Frontal cortex (tissue), 4 donors: ENCODE data around the gene GJB4. TPM values are rescaled to one million over a fixed set of nuclear protein-coding genes. Genes with fewer than 3 reads are reported as not detected.
"Not testable (repeated sequence)": the region's sequence is repeated elsewhere in the genome, so short reads cannot be mapped to it uniquely, and the experiment has no call there.

Experiments used
- DNase-seq, 2 donors: peaks; one replicate each; pipeline ENCODE4 v3.0.0; 2012; ENCODE audit warnings: low spot score in 2 of 2
- FAIRE-seq: peaks from 2 replicates; lab custom pipeline; 2012; peaks lifted over from hg19 to GRCh38; lab: Jason Lieb, UNC
- total RNA-seq: library from RNA; depleted of rRNA; stranded (reverse); fragments of >200 nt; gene quantifications from one replicate; pipeline ENCODE4 v1.2.3, GENCODE V29; 2014
- donor health status: control.
- donor health status: control.
- donor health status: control.

Gene GJB4
- total RNA-seq, 1 donor from 2014 or later, result not detected

DNA sequence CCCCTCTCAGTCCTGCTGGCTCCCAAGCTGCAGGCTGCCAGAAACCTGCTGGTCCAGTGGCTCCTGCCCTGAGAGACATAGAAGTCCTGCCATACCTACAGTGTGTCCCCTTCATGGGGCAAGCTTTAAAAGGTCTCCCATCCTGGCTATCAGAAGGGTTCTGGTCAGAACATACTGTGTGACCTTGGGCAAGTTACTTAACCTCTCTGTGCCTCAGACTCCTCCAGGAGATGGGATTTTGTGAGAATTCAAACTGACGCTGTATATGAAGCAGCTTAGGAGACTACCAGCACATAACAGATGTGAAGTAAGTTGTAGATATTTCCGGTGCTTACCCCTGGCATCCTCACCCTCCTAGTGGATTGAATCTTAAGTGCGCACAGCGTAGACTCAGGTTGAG lies 13.4 kb upstream of the GJB4 start:
- FAIRE-seq (no peak), DNase-seq (no peak)

DNA sequence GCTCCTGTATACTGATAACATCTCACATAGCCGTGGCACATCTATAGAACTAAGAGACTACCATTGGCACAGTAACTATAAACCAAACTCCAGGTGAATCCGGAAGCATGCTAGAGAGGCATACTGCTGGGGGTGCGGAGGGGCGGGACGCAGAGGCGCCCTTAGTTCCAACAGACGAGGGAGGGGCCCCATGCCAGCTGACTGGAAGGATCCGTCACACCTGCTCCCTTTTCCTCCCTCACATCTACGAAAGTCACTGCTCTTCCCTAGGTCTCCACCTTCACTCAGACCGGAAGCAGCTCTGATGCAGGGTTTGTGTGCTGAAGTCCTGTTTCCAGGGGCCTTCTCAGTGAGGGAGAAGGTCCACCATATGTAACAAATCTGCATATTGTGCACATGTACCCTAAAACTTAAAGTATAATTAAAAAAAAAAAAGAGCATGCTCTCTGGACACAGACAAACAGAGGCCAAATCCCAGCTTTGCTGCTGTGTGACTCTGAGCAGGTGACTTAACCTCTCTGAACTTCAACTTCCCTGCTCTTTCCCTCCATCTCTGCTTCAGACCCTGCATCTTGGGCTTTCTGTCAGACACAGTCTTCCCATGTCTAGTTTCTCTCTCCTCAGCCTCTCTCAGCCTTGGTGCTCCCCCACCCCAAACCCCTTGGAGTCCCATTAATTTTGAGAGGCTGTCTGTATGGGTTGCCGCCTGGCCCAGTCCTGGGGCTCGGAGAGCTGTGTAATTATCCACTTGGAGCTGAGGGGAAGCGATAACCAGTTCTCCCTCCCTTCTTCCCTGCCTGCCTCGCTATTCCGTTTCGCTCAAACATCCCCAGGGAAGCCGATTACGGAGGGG lies 12.5 kb upstream of the GJB4 start:
- FAIRE-seq (no peak), DNase-seq (no peak)

DNA sequence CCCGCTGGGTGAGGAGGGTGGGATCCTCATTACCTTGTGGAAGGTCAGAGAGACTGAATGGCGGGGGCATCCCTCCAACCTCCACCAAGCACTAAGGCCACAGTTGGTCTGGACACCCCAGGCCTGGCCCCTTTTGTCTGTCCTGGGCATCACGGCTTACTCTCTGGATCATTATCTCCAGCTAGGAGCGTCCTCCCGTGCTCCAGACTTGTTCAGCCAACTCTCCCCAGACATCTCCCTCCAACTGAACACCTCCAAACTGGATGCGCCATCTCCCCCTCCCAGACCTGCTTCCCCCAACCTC lies 11.9 kb upstream of the GJB4 start:
- FAIRE-seq (no peak), DNase-seq (no peak)

DNA sequence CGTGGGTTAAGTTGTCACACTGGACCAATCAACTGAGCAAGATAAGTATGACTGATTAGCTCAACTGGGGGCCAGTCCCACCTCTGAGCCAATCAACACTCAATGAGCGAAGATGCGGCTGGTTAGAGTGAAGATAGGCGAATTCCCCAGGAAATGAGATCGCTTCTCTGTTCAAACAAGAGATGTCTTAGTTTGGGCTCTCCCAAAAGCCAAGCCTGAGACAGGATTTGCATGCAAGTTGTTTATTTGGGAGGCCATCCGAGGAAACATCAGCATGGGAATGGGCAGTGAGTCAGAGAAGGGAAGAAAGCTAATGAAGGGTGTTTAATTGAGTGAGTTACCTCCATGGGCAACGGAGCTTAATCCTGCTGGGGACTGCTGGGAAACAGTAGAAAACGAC lies 9.5 kb upstream of the GJB4 start:
- FAIRE-seq (no peak), DNase-seq (no peak)

DNA sequence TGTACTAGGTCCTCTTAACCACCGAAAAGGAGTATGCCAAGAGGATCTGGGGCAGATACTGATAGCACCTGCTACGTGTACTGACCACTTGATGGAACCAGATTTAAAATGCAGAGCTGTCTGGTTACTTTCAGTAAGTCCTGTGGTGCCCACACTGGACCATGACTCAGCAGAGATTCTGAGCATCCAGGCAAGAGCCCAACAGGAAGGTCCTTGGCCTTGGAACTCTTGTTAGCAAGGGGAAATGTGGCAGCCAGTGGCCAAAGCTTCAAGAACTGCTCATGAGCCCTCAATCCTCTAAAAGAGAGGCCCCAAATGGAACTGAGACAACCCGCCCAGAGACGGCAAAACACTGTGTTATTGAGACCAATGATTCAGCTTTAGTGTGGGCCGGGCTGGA lies 8.9 kb upstream of the GJB4 start:
- no peak for FAIRE-seq
- DNase-seq, result no peak

DNA sequence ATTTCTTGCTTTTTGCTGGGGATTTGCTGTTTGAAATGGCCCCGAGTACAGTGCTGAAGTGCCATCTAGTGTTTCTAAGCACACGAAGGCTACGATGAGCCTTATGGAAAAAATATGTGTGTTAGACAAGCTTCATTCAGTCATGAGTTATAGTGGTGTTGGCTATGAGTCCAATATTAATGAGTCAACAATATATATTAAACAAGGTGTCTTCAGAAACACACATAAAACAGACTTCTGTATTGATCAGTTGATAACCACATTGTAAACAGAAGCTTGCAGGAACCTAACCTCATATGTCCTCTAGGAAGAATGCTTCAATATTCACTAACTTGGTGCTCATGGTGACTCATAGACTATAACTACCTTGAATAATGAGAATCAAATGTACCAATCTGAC lies 6.4 kb upstream of the GJB4 start:
- FAIRE-seq, result no peak
- DNase-seq, result no peak

DNA sequence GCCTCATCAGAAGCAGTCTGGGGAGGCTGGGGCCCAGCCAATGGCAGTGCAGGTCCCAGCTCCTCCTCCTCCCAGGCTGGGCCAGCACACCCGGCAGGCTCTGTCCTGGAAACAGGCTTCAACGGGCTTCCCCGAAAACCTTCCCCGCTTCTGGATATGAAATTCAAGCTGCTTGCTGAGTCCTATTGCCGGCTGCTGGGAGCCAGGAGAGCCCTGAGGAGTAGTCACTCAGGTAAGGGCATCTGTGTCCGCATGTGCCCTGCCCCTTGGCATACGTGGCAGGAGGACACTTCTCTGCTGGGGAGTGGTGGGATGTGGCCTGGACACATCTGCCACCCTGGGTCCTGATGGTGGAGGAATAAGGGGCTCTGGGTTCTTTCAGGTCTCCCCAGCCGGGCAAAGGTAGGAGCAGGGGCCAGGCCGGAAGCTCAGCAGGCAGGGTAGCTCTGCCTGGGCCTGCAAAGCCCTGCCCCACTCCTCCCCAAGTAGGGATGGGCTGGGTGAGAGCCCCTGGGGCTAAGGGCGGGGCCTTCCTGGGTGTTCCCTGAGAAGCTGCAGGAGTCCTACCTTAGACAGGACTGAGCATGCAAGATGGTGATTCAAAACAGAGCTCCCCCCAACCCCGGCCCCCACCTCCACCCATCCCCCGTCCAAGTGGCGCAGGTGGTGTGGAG lies 4.4 kb upstream of the GJB4 start, which contains the start of gene GJB5:
Gene GJB5, plus strand, starts transcription at position 84 of the 674 bp plus-strand sequence. CDS start 2,284 bp downstream, outside the sequence.
- FAIRE-seq (no peak), DNase-seq (no peak)

DNA sequence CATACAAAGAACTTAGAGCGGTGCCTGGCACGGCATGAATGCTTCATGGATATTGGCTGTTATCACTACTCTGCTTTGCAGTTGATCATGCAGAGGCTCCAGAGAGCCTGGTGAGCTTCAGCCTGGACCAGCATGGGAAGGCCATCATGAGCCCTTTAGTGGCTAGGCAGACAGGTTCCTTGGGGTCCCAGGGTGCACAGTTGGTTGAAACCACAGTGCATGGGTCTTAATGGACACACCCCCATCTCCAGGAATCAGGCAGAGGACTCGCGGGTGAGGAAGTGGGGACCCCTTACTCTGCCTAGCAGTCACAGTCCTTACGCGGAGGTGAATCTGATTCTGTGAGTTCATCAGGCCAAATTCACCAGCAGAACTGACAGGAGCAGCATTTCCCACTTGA lies 3.6 kb upstream of the GJB4 start:
- DNase-seq (no peak), FAIRE-seq (no peak)

DNA sequence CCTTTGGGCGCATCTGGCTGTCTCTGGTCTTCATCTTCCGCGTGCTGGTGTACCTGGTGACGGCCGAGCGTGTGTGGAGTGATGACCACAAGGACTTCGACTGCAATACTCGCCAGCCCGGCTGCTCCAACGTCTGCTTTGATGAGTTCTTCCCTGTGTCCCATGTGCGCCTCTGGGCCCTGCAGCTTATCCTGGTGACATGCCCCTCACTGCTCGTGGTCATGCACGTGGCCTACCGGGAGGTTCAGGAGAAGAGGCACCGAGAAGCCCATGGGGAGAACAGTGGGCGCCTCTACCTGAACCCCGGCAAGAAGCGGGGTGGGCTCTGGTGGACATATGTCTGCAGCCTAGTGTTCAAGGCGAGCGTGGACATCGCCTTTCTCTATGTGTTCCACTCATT lies 2.2 kb upstream of the GJB4 start:
- no peak for FAIRE-seq
- DNase-seq, result no peak

DNA sequence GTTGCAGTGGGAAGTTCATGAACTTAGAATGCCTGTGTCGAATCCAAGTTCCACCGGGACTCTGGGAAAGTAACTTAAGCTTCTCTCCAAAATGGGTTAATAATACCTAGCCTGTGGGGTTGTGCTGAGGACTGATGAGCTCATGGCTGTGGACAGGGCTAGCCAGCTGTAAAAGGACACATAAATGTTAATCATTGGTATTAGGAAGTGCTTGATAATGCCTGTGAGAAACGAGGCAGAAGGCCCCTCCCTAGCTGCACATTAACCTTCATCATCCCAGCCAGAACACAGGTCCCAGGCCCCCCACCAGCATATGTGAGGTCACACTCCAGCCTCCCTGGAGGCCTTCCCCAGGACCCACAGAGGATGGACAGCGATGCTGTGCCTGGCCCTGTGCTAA lies 789 bp upstream of the GJB4 start:
- no peak for FAIRE-seq
- no peak for DNase-seq

DNA sequence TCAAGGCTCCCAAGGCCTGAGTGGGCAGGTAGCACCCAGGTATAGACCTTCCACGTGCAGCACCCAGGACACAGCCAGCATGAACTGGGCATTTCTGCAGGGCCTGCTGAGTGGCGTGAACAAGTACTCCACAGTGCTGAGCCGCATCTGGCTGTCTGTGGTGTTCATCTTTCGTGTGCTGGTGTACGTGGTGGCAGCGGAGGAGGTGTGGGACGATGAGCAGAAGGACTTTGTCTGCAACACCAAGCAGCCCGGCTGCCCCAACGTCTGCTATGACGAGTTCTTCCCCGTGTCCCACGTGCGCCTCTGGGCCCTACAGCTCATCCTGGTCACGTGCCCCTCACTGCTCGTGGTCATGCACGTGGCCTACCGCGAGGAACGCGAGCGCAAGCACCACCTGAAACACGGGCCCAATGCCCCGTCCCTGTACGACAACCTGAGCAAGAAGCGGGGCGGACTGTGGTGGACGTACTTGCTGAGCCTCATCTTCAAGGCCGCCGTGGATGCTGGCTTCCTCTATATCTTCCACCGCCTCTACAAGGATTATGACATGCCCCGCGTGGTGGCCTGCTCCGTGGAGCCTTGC lies 1.7 kb downstream of the GJB4 start:
- no peak for FAIRE-seq
- DNase-seq, result no peak

DNA sequence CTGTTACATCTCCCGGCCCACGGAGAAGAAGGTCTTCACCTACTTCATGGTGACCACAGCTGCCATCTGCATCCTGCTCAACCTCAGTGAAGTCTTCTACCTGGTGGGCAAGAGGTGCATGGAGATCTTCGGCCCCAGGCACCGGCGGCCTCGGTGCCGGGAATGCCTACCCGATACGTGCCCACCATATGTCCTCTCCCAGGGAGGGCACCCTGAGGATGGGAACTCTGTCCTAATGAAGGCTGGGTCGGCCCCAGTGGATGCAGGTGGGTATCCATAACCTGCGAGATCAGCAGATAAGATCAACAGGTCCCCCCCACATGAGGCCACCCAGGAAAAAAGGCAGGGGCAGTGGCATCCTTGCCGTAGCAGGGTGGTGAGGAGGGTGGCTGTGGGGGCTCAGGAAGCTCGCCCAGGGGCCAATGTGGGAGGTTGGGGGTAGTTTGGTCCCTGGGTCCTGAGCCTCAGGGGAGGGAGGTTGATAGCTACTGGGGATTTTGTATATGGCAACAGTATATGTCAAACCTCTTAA lies 2.3 kb downstream of the GJB4 start:
- DNase-seq (no peak), FAIRE-seq (no peak)

DNA sequence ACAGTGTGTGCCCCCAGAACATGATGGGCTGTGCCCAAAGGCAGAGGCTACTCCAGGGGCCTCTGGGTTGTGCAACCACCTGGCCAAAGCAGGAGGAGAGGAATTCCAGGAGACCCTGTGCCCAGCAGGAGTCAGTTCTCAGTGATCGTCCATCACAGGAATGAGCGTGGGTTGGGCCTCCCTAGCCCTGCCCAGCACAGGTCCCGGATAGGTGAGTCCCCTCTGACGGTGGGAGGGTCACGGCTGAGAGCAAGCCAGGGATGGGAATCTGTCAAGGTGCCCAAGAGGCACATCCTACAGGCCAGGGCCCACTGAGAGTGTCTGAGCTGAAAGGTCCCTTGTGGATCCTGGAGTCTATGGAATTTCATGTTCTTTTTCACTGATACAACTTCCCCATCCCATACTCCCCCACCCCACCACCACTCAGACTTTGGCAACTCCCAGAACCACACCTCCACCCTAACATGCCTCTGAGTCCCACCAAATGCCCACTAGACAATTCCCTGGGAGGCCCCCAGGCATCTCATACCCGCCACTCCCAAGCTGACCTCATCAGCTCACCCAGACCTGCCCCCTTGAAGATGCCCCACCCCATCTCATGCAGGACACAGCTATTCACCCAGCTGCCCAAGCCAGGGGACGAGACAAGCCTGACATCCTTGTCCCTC lies 3.1 kb downstream of the GJB4 start:
- FAIRE-seq (no peak), DNase-seq (no peak)

DNA sequence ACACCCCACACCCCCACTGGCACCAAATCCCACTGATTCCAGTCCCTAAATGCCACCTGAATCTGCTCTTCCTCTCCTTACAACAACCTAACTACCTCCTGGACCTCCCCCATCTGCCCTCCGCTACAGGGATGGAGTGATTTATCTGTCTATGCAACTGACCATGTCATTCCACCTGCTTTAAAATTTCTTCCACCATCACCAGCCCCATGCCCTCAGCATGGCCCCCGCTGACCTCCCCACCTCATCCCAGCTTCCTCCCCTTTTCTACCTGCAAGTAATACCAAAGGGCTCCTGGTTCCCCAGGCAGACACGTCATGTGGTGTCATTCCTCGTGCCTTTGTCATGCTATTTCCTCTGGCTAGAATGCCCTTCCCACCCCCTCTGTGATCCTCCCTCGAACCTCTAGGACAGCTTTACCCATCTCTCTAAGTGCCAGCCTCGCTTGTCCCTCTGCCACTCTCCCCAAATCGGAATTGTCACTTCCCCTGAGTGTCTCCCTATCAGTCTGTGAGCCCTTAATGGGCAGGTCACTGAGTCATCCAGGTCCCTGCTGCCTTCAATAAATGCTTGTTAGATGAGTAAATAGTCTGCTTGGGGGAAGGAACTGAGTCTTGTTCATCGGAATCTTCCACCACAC lies 3.7 kb downstream of the GJB4 start:
- FAIRE-seq (no peak), DNase-seq (no peak)

DNA sequence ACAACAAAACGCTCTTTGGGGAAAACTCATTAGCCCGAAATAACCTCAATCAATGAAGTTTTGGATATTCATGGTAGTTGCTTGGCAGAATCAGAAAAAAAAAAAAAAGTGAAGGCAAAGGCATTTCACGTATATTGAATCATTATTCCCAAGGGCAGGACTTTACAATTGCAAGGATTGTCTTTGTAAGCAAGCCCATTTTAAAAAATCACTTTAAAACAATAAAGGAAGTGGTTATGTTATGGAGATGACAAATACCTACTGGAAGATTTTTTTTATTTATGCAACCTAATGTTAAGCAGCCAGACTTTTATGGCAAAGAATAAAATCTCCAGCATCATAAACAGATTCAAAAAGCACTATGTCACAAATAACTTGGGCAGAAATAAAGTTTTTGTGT lies 9.3 kb downstream of the GJB4 start:
- DNase-seq (no peak), FAIRE-seq (no peak)

DNA sequence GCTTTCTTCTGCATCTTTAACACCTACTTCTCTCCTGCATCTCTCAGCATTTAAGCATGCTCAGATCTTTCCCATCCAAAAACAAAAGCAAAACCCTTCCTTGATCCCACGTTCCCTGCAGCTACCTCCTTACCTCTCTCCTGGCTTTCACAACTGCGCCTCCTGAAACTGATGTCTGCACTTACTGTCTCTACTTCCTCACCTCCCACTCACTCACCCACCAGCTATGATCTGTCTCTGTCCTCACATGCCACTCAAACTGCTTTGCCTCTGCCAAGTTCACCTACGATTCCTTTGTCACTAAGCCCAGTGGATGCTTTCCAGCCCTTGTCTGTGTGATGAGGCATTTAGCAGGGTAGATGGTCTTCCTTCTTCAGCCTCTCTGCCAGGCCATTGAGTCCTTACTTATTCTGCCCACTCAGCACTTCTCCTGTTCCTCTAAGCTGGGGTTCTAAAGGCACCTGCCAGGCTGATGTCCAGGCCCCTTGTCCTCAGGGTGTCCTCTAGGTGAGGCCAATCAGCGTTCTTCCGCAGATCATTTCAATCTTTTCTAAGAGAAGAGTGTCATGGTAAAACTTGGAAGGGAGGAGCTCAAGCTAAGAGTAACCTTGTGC lies 11.5 kb downstream of the GJB4 start:
- FAIRE-seq, result no peak
- no peak for DNase-seq

DNA sequence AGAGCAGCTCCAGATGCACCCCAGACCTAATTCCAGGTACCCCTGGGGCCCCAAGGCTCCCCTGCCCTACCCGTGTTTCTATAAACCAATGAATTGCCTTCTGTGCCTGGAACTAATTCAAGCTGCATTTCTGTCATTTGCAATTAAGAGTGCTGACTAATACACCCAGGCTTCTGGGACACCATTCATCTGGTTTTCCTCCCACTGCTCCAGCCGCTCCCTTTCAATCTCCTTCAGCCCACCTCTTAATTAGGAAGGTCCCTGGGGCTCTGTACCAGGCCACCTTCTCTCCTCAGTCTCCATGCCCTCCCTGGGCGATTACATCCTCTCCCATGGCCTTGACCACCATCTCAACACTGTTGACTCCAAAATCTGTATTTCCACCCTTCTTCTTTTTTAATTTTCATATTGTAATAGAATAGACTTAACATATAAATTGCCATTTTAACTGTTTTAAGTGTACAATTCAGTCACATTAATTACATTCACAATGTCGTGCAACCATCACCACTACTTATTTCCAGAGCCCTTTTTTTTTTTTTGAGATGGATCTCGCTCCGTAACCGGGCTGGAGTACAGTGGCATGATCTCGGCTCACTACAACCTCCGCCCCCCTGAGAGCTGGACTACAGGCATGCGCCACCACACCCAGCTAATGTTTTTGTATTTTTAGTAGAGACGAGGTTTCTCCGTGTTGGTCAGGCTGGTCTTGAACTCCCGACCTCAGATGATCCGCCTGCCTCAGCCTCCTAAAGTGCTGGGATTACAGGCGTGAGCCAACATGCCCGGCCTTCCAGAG lies 12.2 kb downstream of the GJB4 start:
- no peak for DNase-seq
- no peak for FAIRE-seq

DNA sequence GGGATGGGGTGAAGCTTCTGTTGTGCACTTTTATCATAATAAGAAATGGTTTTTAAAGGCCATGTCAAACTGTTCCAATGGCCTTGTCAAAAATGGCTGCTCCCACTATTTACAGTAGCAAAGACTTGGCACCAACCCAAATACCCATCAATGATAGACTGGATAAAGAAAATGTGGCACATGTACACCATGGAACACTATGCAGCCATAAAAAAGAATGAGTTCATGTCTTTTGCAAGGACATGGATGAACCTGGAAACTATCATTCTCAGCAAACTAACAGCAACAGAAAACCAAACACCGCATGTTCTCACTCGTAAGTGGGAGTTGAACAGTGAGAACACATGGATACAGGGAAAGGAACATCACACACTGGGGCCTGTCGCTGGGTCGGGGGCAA lies 13.6 kb downstream of the GJB4 start:
- DNase-seq, FAIRE-seq: not testable (repeated sequence)

DNA sequence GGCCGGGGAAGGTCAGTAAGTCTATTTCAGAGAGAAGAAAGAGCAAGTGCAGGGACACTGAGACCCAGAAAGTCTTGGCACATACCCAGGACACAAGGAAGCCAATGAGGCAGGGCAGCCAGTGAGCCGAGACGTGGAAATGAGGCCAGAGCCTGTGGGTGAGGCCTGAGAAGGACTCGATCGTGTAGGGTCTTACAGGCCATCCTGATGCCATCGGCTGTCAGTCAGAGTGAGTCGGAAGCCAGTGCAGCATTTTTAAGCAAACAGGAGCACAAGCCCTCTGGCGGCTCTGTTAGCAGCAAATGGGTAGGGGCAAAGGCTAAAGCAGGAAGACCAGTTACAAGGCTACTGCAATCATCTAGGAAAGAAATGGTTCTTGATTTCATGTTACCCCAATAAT lies 15.4 kb downstream of the GJB4 start:
- DNase-seq (no peak), FAIRE-seq (no peak)
